Measurements from ENCODE around the gene KDM8. TPM values are rescaled to one million over a fixed set of nuclear protein-coding genes. Genes with fewer than 3 reads are reported as not detected.

KDM8 gene
- total RNA-seq, 1 experiment from 2014 or later: 10.9 TPM

- no peaks in the 10 kb centered on the region for H3K36me3 Mint-ChIP-seq
- H3K9me3 Mint-ChIP-seq: no peaks in the 10 kb centered on the region
- DNase-seq (ENCODE audit: low spot score) (no peak), ATAC-seq (no peak)
- ChIA-PET POLR2A (no interaction called here), CTCF (interaction anchor here (0.6 to 3.6 kb wide), 6 partner anchors 10 to 147 kb away, joined by 3 to 28 read pairs (median 16); no protein-coding TSS in a partner anchor)
- no peak overlapping the region for H3K4me3 Mint-ChIP-seq
- no peak for TF ChIP-seq RELA (CRISPR knock-in tag; IDR thresholded peaks at IDR 0.05; ENCODE audit: borderline replicate concordance)
- TF ChIP-seq E2F5 (CRISPR knock-in tag; IDR thresholded peaks at IDR 0.05): no peak
- TF ChIP-seq ZNF425 (CRISPR knock-in tag; conservative IDR thresholded peaks at IDR 0.05): no peak
- no peaks in the 10 kb centered on the region for H3K27me3 Mint-ChIP-seq (ENCODE audit: low read depth)
- H3K27ac Mint-ChIP-seq: peak overlapping the region; percentile 25; the same call in 1 of the 2 replicates
- H3K4me1 Mint-ChIP-seq: no peaks in the 10 kb centered on the region
These were observed 22.4 kb downstream of the KDM8 start for GRCh38 chr16:27225536-27226360.

GRCh38 chr16:27226476-27226875, 23.1 kb downstream of the KDM8 start:
- ChIA-PET POLR2A (interaction anchor here (0.5 kb wide), 1 partner anchor 92 kb away, joined by 3 read pairs; no protein-coding TSS in a partner anchor), CTCF (interaction anchor here (0.6 to 3.6 kb wide), 8 partner anchors 9 to 146 kb away, joined by 3 to 28 read pairs (median 7); no protein-coding TSS in a partner anchor)
- ATAC-seq (no peak), DNase-seq (ENCODE audit: low spot score) (no peak)
- H3K9me3 Mint-ChIP-seq: no peaks in the 10 kb centered on the region
- H3K4me1 Mint-ChIP-seq: no peaks in the 10 kb centered on the region
- no peak overlapping the region for H3K4me3 Mint-ChIP-seq
- TF ChIP-seq E2F1 (CRISPR knock-in tag; IDR thresholded peaks at IDR 0.05): no peak
- no peak for TF ChIP-seq TEAD4 (CRISPR knock-in tag; IDR thresholded peaks at IDR 0.05)
- no peak for TF ChIP-seq PREB (CRISPR knock-in tag; IDR thresholded peaks at IDR 0.05; ENCODE audit: borderline replicate concordance)
- TF ChIP-seq MXD4 (CRISPR knock-in tag; IDR thresholded peaks at IDR 0.05; ENCODE audit: borderline replicate concordance): no peak
- no peak for TF ChIP-seq FOXJ3 (CRISPR knock-in tag; IDR thresholded peaks at IDR 0.05; ENCODE audit: borderline replicate concordance)
- TF ChIP-seq NFYB (CRISPR knock-in tag; conservative IDR thresholded peaks at IDR 0.05; ENCODE audit: low read depth): no peak
- no peak for TF ChIP-seq RORB (CRISPR knock-in tag; IDR thresholded peaks at IDR 0.05)
- no peak for TF ChIP-seq ZNF263 (CRISPR knock-in tag; IDR thresholded peaks at IDR 0.05; ENCODE audit: low read depth)
- no peak for TF ChIP-seq CBFB (CRISPR knock-in tag; IDR thresholded peaks at IDR 0.05; ENCODE audit: low read depth)
- no peak for TF ChIP-seq ZNF121 (CRISPR knock-in tag; IDR thresholded peaks at IDR 0.05)
- no peak for TF ChIP-seq NR3C1 (CRISPR knock-in tag; conservative IDR thresholded peaks at IDR 0.05; ENCODE audit: low read depth)
- TF ChIP-seq EMX1 (CRISPR knock-in tag; IDR thresholded peaks at IDR 0.05): no peak
- TF ChIP-seq FOXP4 (CRISPR knock-in tag; IDR thresholded peaks at IDR 0.05): no peak
- TF ChIP-seq ATF6 (CRISPR knock-in tag; IDR thresholded peaks at IDR 0.05): no peak
- TF ChIP-seq ZNF532 (CRISPR knock-in tag; IDR thresholded peaks at IDR 0.05; ENCODE audit: borderline replicate concordance): no peak
- no peak for TF ChIP-seq FOXP1 (CRISPR knock-in tag; IDR thresholded peaks at IDR 0.05; ENCODE audit: borderline replicate concordance)
- no peak overlapping the region for H3K27ac Mint-ChIP-seq
- no peaks in the 10 kb centered on the region for H3K27me3 Mint-ChIP-seq (ENCODE audit: low read depth)
- H3K36me3 Mint-ChIP-seq: no peaks in the 10 kb centered on the region
